ENCODE results near the gene MAP4K5. TPM values are rescaled to one million over a fixed set of nuclear protein-coding genes. Genes with fewer than 3 reads are reported as not detected.

MAP4K5 gene
- polyA plus RNA-seq, 1 experiment = 8.8 TPM

DNA sequence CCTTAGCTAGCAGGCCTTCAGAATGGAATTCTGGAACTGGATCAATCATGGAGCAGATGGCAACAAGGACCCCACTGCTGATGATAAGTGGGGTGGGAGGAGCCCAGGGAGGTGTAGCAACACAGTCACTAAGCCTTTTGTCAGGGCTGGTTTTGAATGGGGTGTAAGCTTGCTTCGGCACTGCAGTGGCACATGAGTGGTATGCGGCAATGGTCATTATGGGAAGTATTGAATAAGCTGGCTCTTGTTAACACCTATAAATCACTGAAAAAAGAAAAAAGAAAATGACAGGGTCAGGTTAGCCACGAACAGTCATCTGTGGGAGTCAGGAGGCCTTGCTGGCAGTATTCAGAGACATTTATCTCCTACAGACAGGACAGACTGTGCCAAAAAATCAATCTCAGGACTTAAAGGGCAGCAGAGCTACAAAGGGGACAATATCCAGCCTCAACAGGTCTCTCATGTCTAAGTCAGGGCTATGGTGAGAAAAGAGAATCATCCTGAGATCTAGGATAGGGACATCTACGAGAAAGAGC is 154.8 kb downstream of the MAP4K5 start:
- H3K4me3 ChIP-seq (ENCODE audit: low read depth, low read length) = no peak overlapping the region
- POLR2A ChIA-PET = no interaction called here
- no peak for DNase-seq (ENCODE audit: low read depth)
- no peaks in the 10 kb centered on the region for H3K27me3 ChIP-seq (ENCODE audit: control insufficient read depth, insufficient read depth, low read length)
- CTCF ChIA-PET = interaction anchor here (0.6 to 1.0 kb wide), 2 partner anchors 1719 to 1972 kb away, joined by 3 to 4 read pairs; no protein-coding TSS in a partner anchor
- no peak for TF ChIP-seq CTCF (IDR thresholded peaks at IDR 0.05; ENCODE audit: insufficient read depth, low read depth, low read length)
- no peaks in the 10 kb centered on the region for H3K36me3 ChIP-seq (ENCODE audit: control insufficient read depth, insufficient read depth, low read length)

DNA sequence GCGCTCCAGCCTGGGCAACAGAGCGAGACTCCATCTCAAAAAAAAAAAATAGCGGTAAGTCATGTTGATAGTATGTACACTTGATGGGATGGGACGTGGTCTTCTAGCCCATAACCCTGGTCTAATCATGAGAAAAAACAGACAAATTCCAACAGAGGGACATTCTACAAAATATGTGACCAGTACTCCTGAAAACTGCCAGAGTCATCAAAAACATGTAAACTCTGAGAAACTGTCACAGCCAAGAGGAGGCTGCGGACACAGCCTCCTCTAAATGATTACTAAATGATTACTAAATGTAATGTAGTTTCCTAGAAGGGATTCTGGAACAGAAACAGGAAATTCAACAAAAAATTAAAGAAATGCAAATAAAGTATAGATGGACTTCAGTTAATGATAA is 156.6 kb downstream of the MAP4K5 start:
- POLR2A ChIA-PET = no interaction called here
- H3K27me3 ChIP-seq (ENCODE audit: control insufficient read depth, insufficient read depth, low read length) = no peaks in the 10 kb centered on the region
- no peak for DNase-seq (ENCODE audit: low read depth)
- H3K36me3 ChIP-seq (ENCODE audit: control insufficient read depth, insufficient read depth, low read length) = no peaks in the 10 kb centered on the region
- H3K4me3 ChIP-seq (ENCODE audit: low read depth, low read length) = no peak overlapping the region
- TF ChIP-seq CTCF (IDR thresholded peaks at IDR 0.05; ENCODE audit: insufficient read depth, low read depth, low read length) = no peak
- CTCF ChIA-PET = no interaction called here

- H3K4me3 ChIP-seq (ENCODE audit: low read depth, low read length) = no peak overlapping the region
- H3K27me3 ChIP-seq (ENCODE audit: control insufficient read depth, insufficient read depth, low read length) = no peaks in the 10 kb centered on the region
- ChIA-PET POLR2A (no interaction called here), CTCF (no interaction called here)
- H3K36me3 ChIP-seq (ENCODE audit: control insufficient read depth, insufficient read depth, low read length) = no peaks in the 10 kb centered on the region
- no peak for DNase-seq (ENCODE audit: low read depth)
- TF ChIP-seq CTCF (IDR thresholded peaks at IDR 0.05; ENCODE audit: insufficient read depth, low read depth, low read length) = no peak
Measured at GRCh38 chr14:50373959-50374358, 158.4 kb downstream of the MAP4K5 start.

DNA sequence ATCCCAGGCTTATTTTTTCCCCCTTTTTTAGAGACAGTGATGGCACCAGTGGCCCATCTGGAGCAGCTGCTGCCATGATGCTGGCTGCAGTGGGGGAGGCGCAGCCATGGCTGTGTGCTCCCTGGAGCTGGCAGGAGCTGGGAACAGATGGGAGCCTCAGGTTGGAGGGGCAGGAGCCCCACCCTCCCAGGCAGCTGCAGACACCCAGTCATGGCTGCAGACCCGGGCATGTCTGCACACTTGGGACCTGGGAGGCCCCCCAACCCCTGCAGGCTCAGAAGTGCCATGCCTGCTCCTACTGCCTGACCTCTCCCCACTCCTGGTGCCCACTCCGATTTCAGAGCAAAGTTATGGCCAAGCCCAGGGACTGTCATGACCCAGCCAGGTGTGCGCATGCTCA is 160.8 kb downstream of the MAP4K5 start:
- Histone ChIP-seq H3K27me3 (ENCODE audit: control insufficient read depth, insufficient read depth, low read length) (no peaks in the 10 kb centered on the region), H3K4me3 (ENCODE audit: low read depth, low read length) (no peak overlapping the region), H3K36me3 (ENCODE audit: control insufficient read depth, insufficient read depth, low read length) (no peaks in the 10 kb centered on the region)
- CTCF ChIA-PET = no interaction called here
- no peak for DNase-seq (ENCODE audit: low read depth)
- TF ChIP-seq CTCF (IDR thresholded peaks at IDR 0.05; ENCODE audit: insufficient read depth, low read depth, low read length) = no peak
- POLR2A ChIA-PET = no interaction called here

Small RNA genes within 50 kb of the gene (small RNA-seq; reads per million reads assigned to genes)
- not detected for gene RF00019 (ENCODE audit: insufficient read length, low read depth, low replicate concordance)
- gene SNRPGP1 (ENCODE audit: insufficient read length, low read depth, low replicate concordance) = not detected

Other genes with a start within 250 kb of the MAP4K5 start
- gene L2HGDH, start 220.3 kb downstream of the MAP4K5 start, polyA plus RNA-seq (2011; rRNA removed) = 2.3 and 2.9 TPM in 2 replicates
- gene DMAC2L, start 220.2 kb downstream of the MAP4K5 start, polyA plus RNA-seq (2011; rRNA removed) = 6.8 and 11.0 TPM in 2 replicates
- 2.5 and 7.3 TPM in 2 replicates for gene CDKL1, start 135.7 kb downstream of the MAP4K5 start, polyA plus RNA-seq (2011; rRNA removed)
- 4.5 and 5.5 TPM in 2 replicates for gene ATL1, start 27.6 kb upstream of the MAP4K5 start, polyA plus RNA-seq (2011; rRNA removed)
- 10.4 and 19.5 TPM in 2 replicates for gene SAV1, start 135.7 kb upstream of the MAP4K5 start, polyA plus RNA-seq (2011; rRNA removed)

Measured in BJ (cell line).